Renal cortical epithelial cell (primary cell): ENCODE data around the gene NRG3. TPM values are rescaled to one million over a fixed set of nuclear protein-coding genes. Genes with fewer than 3 reads are reported as not detected.
"Not testable (repeated sequence)": the region's sequence is repeated elsewhere in the genome, so short reads cannot be mapped to it uniquely, and the experiment has no call there.

ENCODE experiments used
- DNase-seq: peaks from one replicate; pipeline ENCODE4 v3.0.0-alpha.2; 2011; ENCODE audit warnings: low read depth
- total RNA-seq: library from RNA; depleted of rRNA; stranded (reverse); fragments of >200 nt; gene quantifications from 2 replicates; pipeline ENCODE4 v1.2.3, GENCODE V29; 2014

NRG3 gene
- total RNA-seq, 1 donor from 2014 or later, result 0.05 TPM

DNA sequence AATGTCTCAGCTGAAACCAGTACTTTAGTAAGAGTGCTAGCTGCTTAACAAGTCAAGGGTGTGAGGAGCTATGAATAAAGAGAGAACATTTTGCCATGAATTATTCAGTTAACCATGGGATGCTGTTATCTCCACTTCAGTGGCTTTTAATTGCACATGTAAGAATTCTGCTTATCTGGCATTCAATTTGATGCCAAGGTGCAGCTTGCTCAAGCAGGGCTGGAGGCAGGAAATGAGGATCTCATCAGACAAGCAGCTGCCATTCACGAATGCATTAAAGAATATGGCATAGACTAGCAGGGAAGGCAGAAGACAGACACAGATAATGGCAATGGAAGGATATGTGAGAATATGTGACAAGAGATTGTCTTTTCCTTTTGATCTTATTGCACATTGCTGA, 697.8 kb downstream of the NRG3 start:
- DNase-seq, result peak; percentile 79

DNA sequence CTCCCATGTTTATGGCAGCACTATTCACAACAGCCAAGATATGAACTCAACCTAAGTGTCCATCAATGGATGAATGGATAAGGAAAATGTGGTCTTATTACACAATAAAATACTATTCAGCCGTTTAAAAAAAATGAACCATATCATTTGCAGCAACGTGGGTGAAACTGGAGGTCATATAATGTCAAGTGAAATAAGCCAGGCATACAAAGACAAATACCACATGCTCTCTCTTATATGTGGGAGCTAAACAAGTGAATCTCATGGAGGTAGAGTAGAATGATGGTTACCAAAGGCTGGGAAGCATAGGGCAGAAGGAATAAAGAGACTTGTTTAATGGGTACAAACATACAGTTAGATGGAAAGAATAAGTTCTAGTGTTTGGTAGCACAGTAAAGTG, 699.1 kb downstream of the NRG3 start:
- DNase-seq, result peak; percentile 16

DNA sequence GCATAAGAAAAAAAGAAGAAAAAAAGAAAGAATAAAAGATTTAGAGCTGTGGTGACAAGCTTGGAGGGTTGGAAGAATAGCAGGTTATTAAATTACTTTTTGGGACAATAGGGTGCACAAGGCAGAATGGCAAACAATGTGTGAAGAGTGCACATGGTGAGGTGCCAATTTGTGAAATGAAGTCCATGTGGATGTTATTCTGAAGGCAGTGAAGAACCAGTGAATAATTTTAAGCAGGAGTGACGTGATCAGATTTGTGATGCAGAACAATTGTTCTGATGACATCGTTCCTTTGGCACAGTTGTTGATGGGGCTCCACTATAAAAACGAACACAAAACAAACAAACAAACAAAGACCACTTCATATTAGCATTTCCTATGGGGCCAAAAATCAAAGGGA, 700.3 kb downstream of the NRG3 start:
- no peak for DNase-seq

- no peak for DNase-seq
Observed at GRCh38 chr10:82576093-82576492, 701.1 kb downstream of the NRG3 start.

DNA sequence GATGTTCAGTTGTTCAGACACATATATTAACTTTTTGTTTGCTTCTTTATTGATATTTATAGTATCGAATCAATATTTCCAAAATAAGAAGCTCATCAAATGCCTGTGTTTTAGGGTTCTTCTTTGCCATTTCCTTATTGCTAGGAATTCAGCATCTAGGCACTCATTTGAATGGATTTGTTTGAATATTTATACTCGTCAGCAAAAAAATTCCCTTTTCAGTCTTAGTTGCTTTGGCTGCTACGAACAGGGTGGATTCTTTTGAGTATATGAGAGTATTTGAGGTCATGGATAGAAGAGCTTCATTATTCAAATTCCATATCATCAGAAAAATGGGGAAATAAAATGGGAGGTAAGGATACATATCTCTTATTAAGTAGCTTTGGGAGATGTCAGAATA, 706.9 kb downstream of the NRG3 start:
- no peak for DNase-seq

- peak; percentile 12 for DNase-seq
Observed at GRCh38 chr10:82591421-82591820, 716.4 kb downstream of the NRG3 start.

- no peak for DNase-seq
Observed at GRCh38 chr10:82597840-82598239, 722.8 kb downstream of the NRG3 start.

DNA sequence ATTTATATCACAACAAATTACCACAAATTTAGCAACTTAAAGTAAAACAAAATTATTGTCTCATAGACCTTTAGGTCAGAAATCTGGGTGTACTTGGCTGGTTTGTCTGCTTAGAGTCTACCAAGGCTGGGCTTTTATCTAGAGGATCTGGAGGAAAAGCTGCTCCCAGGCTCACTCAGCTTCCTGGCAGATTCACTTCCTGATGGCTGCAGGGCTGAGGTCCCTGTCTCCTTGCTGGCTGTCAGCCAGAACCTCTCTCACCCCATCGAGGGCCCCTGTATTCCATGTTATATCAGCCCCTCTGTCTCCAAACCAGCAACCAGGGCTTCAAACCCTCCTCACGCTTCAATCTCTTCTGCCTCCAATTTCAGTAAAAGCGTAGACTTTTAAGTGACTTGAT, 734.9 kb downstream of the NRG3 start:
- no peak for DNase-seq

- no peak for DNase-seq
Observed at GRCh38 chr10:82618007-82618406, 743.0 kb downstream of the NRG3 start.

DNA sequence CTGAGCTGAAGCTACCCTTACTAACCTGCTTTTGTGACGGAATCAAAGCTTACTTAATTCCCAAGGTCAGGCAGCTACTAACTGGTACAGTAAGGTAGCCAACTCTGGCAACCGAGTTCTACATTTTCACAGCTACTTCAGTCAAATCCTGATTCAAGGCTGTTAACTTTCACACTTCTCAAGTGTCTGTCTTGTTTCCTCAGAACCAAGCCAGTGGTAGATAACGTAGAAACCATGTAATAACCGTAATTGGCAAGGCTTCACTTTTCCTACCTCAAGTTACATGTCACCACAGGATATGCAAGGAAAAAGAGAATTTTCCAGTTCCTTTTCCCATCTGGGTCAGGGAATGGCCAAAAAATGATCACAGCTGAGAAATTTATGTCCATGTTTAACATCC, 746.7 kb downstream of the NRG3 start:
- DNase-seq, result no peak

DNA sequence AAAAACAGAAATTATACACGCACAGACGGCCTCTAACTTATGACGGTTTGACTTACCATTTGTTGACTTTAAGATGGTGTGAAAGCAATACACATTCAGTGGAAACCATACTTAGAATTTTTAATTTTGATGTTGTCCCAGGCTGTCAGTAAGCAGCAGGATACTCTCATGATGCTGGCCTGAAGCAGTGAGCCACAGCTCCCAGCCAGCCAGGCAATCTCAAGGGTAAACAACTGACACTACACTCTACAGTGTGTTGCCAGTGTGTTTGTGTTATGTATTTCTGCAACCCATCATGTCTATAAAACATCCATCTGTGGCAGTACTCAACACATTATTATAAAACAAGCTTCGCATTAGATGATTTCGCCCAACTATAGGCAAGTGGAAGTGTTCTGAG, 747.5 kb downstream of the NRG3 start:
- DNase-seq, result no peak

DNA sequence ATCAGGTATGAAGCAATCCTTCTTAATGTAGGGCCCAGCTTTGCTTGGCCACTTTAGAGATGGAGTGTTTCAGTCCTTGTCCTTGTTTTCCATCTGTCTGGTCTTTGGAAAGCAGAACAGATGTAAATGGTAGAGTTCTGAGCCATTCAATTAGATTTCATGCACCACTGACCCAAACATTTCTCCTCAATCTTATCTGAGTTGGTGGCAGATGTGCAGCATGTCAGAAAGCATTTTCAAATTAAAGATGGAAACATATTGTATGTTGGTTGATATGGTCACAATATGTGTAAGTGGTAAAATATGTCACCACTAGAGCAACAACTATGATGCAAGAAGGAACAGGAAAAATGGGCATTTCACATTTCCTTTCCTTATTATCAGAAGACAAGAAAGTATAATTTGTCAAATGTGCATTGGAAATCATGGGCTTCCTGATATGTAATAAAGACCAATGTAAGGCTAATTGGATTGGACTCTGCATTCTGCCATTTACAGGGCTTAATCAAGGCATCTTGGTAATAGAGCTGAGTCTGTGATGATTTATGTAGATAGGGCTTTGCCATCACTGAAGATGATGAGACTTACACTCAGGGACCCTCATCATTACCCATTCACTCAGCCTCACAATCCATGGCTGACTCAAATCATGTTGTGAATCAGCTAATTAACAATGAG, 750.7 kb downstream of the NRG3 start:
- DNase-seq, result no peak

- DNase-seq, result peak; percentile 18
Observed at GRCh38 chr10:82628373-82628772, 753.4 kb downstream of the NRG3 start.

- no peak for DNase-seq
Observed at GRCh38 chr10:82643076-82643475, 768.1 kb downstream of the NRG3 start.

- DNase-seq, result no peak
Observed at GRCh38 chr10:82643601-82644000, 768.6 kb downstream of the NRG3 start.

- DNase-seq, result no peak
Observed at GRCh38 chr10:82645221-82645620, 770.2 kb downstream of the NRG3 start.

- no peak for DNase-seq
Observed at GRCh38 chr10:82653244-82654155, 778.5 kb downstream of the NRG3 start.

DNA sequence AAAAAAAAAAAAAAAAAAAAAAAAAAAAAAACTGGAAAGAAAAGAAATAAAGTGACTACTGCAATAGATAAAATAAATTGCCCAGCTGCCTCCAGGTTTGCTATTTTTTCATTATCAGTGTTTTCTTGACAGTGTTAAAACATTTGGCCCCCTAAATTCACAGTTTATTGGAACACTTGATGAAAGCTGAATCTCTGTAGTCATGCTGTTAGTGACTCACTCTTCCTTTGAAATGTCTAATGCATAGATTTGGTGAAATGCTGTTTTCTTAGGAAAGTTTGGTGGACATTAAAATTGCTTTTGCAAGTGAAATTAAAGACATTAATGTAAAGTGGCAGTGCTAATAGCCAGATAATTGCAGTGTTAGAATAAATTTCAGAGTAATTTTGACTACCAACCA, 785.2 kb downstream of the NRG3 start:
- DNase-seq, result no peak

DNA sequence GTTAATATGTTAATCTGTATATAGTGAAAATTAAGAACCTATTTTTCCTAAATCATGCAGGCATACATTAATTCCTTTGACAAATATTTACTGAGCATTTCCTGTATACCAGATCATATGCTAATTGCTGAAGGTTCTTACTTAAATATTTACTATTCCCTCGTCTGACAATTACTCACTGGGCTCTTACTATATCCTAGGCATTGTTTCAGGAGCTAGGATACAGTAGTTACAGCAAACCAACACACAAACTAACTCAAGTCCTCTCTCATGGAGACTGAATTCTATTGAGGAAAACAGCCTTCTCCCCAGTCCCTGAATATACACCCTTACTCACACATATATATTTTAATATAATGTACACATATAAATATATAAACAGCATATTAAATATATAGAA, 786.0 kb downstream of the NRG3 start:
- no peak for DNase-seq

GRCh38 chr10:82661701-82662100, 786.7 kb downstream of the NRG3 start:
- DNase-seq, result no peak

DNA sequence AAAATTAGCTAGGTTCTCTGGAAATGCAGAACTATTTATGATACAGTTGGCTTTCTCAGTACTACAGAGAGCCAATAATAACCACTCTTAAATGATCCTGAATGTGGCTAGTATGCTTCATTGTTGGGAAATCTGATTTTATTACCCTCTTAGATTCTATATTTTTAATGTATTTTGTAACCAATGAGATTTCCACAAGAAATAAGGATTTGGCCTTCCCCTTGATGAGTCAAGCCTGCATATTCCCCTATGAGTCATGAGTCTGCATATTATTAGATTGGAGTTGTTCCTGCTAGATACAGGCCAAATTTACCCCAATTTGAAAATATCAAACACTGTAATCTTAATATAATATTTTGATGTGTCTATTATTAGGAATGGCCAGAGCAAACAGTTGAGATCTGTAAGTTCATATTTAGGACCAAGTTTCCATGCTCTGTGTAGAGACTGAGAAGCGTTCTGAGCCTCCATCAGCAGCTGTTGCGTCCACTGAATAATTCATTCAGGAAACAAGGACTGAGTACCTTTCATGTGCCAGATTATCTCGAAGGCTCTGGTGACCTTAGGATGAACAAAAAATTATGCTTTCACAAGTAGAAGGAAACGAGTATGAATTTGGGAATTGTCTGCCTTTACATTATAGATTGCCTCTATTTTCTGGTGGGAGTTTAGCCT, 793.4 kb downstream of the NRG3 start:
- DNase-seq, result peak; percentile 3

DNA sequence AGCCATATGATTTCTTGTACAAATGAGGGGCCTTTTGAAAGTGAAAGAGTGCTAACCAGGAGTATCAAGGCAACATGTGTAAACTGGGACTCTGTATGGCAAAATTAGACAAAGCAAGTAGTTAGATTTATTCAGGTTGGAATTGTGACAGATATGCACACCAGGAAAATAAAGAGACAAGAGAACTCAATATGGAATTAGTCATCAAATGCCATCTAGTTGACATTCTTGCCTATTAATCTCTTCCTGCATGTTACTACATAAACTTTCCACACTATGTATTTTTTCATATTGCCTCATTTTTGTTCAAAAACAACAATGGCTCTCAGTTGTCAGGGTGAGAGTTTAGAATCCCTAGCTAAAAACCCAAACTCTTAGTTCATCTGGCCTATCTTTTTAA, 799.0 kb downstream of the NRG3 start:
- DNase-seq, result no peak

- DNase-seq, result not testable (repeated sequence)
Observed at GRCh38 chr10:82677932-82678331, 802.9 kb downstream of the NRG3 start.
